GM12878 (cell line): ENCODE measurements around the gene IGF2R. TPM values are rescaled to one million over a fixed set of nuclear protein-coding genes. Genes with fewer than 3 reads are reported as not detected.

Experiments
- ATAC-seq: fragments of 200-7000 bp; cut with Tn5 transposase; 3 replicates; pipeline ENCODE4 v1.9.1; 2020; ENCODE audit warnings: mild to moderate bottlenecking, moderate library complexity
- BruUV-seq: library from RNA; stranded (reverse); fragments of 400-500 nt; replicated peaks from 2 replicates; lab custom pipeline; 2021; lab: Mats Ljungman, UMichigan
- CTCF ChIA-PET: fragments of 300-600 bp; sonication (Branson Sonifier 250); formaldehyde crosslinking; extraction: SDS; loops from one replicate; lab custom pipeline; 2021; ENCODE audit warnings: inconsistent platforms; lab: Yijun Ruan, JAX
- POLR2A ChIA-PET: fragments of 350-600 bp; formaldehyde crosslinking; extraction: SDS; loops from one replicate; lab custom pipeline; 2021; ENCODE audit warnings: inconsistent platforms; lab: Charles Lee
- RAD21 ChIA-PET: fragments of 300-600 bp; sonication (Branson Sonifier 250); formaldehyde crosslinking; loops from one replicate; lab custom pipeline; 2023; ENCODE audit warnings: antibody characterized with exemption; ENCODE audit not compliant: unreplicated experiment; lab: Charles Lee
- SMC1A ChIA-PET: fragments of 300-600 bp; sonication (Branson Sonifier 250); formaldehyde crosslinking; loops from one replicate; lab custom pipeline; 2023; ENCODE audit not compliant: unreplicated experiment, uncharacterized antibody; lab: Charles Lee
- DNase-seq: peaks from one replicate; pipeline ENCODE4 v3.0.0-alpha.2; 2011; ENCODE audit warnings: low read depth, low spot score
- FAIRE-seq: peaks from 3 replicates; lab custom pipeline; 2011; peaks lifted over from hg19 to GRCh38; lab: Jason Lieb, UNC
- H2AFZ ChIP-seq: 2 replicates; pipeline ENCODE4 v1.6.0; 2011; ENCODE audit warnings: low read depth, low read length, control low read depth; ENCODE audit not compliant: control insufficient read depth
- H3K27ac ChIP-seq: 2 replicates; pipeline ENCODE4 v1.5.1; 2011; ENCODE audit warnings: control low read depth; ENCODE audit not compliant: control insufficient read depth, insufficient read depth
- H3K27me3 ChIP-seq, 2 experiments: replicated peaks in 1 of 2; 2 replicates each; pipeline versions ENCODE4 v1.6.0 to v1.6.1; 2011; ENCODE audit warnings: low read length in 1 of 2; ENCODE audit not compliant: control insufficient read depth in 2 of 2, insufficient read depth in 2 of 2
- H3K36me3 ChIP-seq, 2 experiments: 2 replicates each; pipeline ENCODE4 v1.5.1; 2011; ENCODE audit warnings: low read length in 1 of 2; ENCODE audit not compliant: control insufficient read depth in 2 of 2, insufficient read depth in 2 of 2
- H3K4me1 ChIP-seq: 2 replicates; pipeline ENCODE4 v1.6.1; 2011; ENCODE audit warnings: mild to moderate bottlenecking, low read length, moderate library complexity, mixed read lengths; ENCODE audit not compliant: control insufficient read depth, insufficient read depth
- H3K4me2 ChIP-seq: 2 replicates; pipeline ENCODE4 v1.6.0; 2011; ENCODE audit warnings: control low read depth; ENCODE audit not compliant: control insufficient read depth, insufficient read depth
- H3K4me3 ChIP-seq: fragments of 200-600 bp; sonication (generic); 2 replicates; pipeline ENCODE4 v1.5.1; 2016
- H3K79me2 ChIP-seq: 2 replicates; pipeline ENCODE4 v1.6.0; 2011; ENCODE audit warnings: low read length; ENCODE audit not compliant: control insufficient read depth, insufficient read depth
- H3K9ac ChIP-seq: 2 replicates; pipeline ENCODE4 v1.8.0; 2011; ENCODE audit warnings: low read length, control low read depth, mixed read lengths; ENCODE audit not compliant: control insufficient read depth, insufficient read depth
- H3K9me3 ChIP-seq: replicated peaks from 3 replicates; pipeline ENCODE4 v1.5.1; 2011; ENCODE audit warnings: mild to moderate bottlenecking, low read length; ENCODE audit not compliant: control insufficient read depth, insufficient read depth
- H4K20me1 ChIP-seq: 2 replicates; pipeline ENCODE4 v1.6.0; 2011; ENCODE audit not compliant: control insufficient read depth, insufficient read depth
- ASH2L ChIP-seq: fragments of 300-600, 200-600 bp; sonication (generic); IDR thresholded peaks from 2 replicates; pipeline ENCODE4 v1.6.1; 2017; ENCODE audit warnings: low read depth, mild to moderate bottlenecking, borderline replicate concordance
- BCL3 ChIP-seq: IDR thresholded peaks from 2 replicates; pipeline ENCODE4 v1.6.1; 2011; ENCODE audit warnings: borderline replicate concordance, low read depth, mild to moderate bottlenecking, moderate library complexity, low read length; ENCODE audit not compliant: insufficient read depth, poor library complexity, severe bottlenecking
- CBX3 ChIP-seq: fragments of 200-600 bp; sonication (generic); IDR thresholded peaks from 2 replicates; pipeline ENCODE4 v1.6.1; 2016; ENCODE audit warnings: low read depth, borderline replicate concordance
- CBX5 ChIP-seq: sonication (generic); IDR thresholded peaks from 2 replicates; pipeline ENCODE4 v1.6.1; 2016; ENCODE audit warnings: low read depth, moderate library complexity, mild to moderate bottlenecking, inconsistent platforms
- CREB1 ChIP-seq: IDR thresholded peaks from 2 replicates; pipeline ENCODE4 v1.6.1; 2012; ENCODE audit warnings: low read depth, mild to moderate bottlenecking, inconsistent platforms
- CREM ChIP-seq: IDR thresholded peaks from 2 replicates; pipeline ENCODE4 v1.6.1; 2014; ENCODE audit warnings: antibody characterized with exemption, low read depth
- ELK1 ChIP-seq: IDR thresholded peaks from 2 replicates; pipeline ENCODE4 v1.6.1; 2012; ENCODE audit warnings: low read depth, low read length, improper control_type of control experiment
- ETV6 ChIP-seq, 2 experiments: fragments of 450-650 bp in 1 of 2; IDR thresholded peaks in 1 of 2; conservative IDR thresholded peaks in 1 of 2; 2 replicates each; pipeline ENCODE4 v1.6.1; 2014; ENCODE audit warnings: antibody characterized with exemption in 1 of 2, borderline replicate concordance in 1 of 2, low read depth in 1 of 2, mild to moderate bottlenecking in 1 of 2, moderate library complexity in 1 of 2
- MLLT1 ChIP-seq: fragments of 450-650 bp; IDR thresholded peaks from 2 replicates; pipeline ENCODE4 v1.6.1; 2016; ENCODE audit warnings: mild to moderate bottlenecking
- NFIC ChIP-seq: IDR thresholded peaks from 2 replicates; pipeline ENCODE4 v1.6.1; 2012; ENCODE audit warnings: low read depth, mild to moderate bottlenecking, inconsistent platforms, low read length, moderate library complexity
- PRDM15 ChIP-seq: fragments of 450-650 bp; formaldehyde crosslinking; IDR thresholded peaks from 2 replicates; pipeline ENCODE4 v1.4.0; 2020; ENCODE audit warnings: mild to moderate bottlenecking, moderate library complexity
- RUNX3 ChIP-seq: IDR thresholded peaks from 2 replicates; pipeline ENCODE4 v1.6.1; 2012; ENCODE audit warnings: low read length, inconsistent platforms
- SREBF2 ChIP-seq: IDR thresholded peaks from 2 replicates; pipeline ENCODE4 v1.6.1; 2012; ENCODE audit warnings: mild to moderate bottlenecking, low read length
- TBL1XR1 ChIP-seq: IDR thresholded peaks from 2 replicates; pipeline ENCODE4 v1.6.1; 2012; ENCODE audit warnings: low read depth, low read length, improper control_type of control experiment
- ZBED1 ChIP-seq: IDR thresholded peaks from 2 replicates; pipeline ENCODE4 v1.6.1; 2016; ENCODE audit warnings: borderline replicate concordance
- in situ Hi-C: fragments of 300-500 bp; cut with MboI; formaldehyde crosslinking; loops from 9 replicates; pipeline ENCODE4 v1.14.3; 2018; ENCODE audit warnings: mixed read lengths
- intact Hi-C: fragments of 100-400 bp; cut with micrococcal nuclease; formaldehyde crosslinking; loops from one replicate; pipeline ENCODE4 v1.14.2; 2022; ENCODE audit not compliant: unreplicated experiment
- polyA plus RNA-seq, 11 experiments: library from polyadenylated mRNA; depleted of rRNA in 4 of 11; unstranded in 6 of 11; stranded (reverse) in 5 of 11; fragments of >200 nt; fragmentation: Nextera tagmentation in 4 of 11; fragmentation: Illumina TruSeq in 1 of 11; extraction: Ambion mirVana in 4 of 11; extraction: Trizol in 1 of 11; gene quantifications; 1 replicate in 1 of 11; 2 replicates in 10 of 11; pipeline versions ENCODE4 v1.2.1 to v1.2.3, GENCODE V29; 2011 to 2016; ENCODE audit warnings: inconsistent platforms in 2 of 11, missing spikeins in 2 of 11, low read depth in 1 of 11
- total RNA-seq, 4 experiments: library from RNA; depleted of rRNA in 3 of 4; stranded (reverse); fragments of >200 nt in 3 of 4; fragmentation: Illumina TruSeq in 1 of 4; extraction: Trizol in 1 of 4; gene quantifications; 2 replicates each; pipeline versions ENCODE4 v1.2.1 to v1.2.3, GENCODE V29; 2013 to 2021

IGF2R gene
- total and polyA plus RNA-seq, 10 of the 15 experiments (the other 5 are each of a cell fraction or from before 2014, with no cell fraction given) = 1.00 to 40.1 (median 16.8) TPM

GRCh38 chr6:160110586-160111123, 141.8 kb downstream of the IGF2R start:
- SMC1A ChIA-PET = interaction anchor here (0.9 kb wide), 1 partner anchor 168 kb away, joined by 3 read pairs; no protein-coding TSS in a partner anchor
- H3K4me2 ChIP-seq = no peak overlapping the region
- FAIRE-seq = no peak
- no peaks in the 10 kb centered on the region for H3K4me1 ChIP-seq
- TF ChIP-seq PRDM15 (CRISPR knock-in tag) (no peak), SREBF2 (no peak), CBX3 (no peak), ZBED1 (no peak), MLLT1 (no peak), ASH2L (no peak), CREB1 (no peak), ELK1 (no peak), CBX5 (no peak), CREM (no peak), NFIC (no peak), BCL3 (no peak), TBL1XR1 (no peak), RUNX3 (no peak), ETV6 (conservative IDR thresholded peaks at IDR 0.05 in 1 of 2, IDR thresholded peaks at IDR 0.05 in 1 of 2; ENCODE audit: borderline replicate concordance in 1 of 2, low read depth in 1 of 2) (no peak)
- RAD21 ChIA-PET = no interaction called here
- ATAC-seq = no peak; the same call in 2 of the 3 replicates
- DNase-seq = no peak
- intact Hi-C loops (no loop called here), in situ Hi-C loops (no loop called here)
- POLR2A ChIA-PET = no interaction called here
- no TSS peak for BruUV-seq
- H3K9ac ChIP-seq = no peak overlapping the region
- H3K79me2 ChIP-seq = no peaks in the 10 kb centered on the region
- H2AFZ ChIP-seq = no peak overlapping the region
- CTCF ChIA-PET = no interaction called here
- no peaks in the 10 kb centered on the region for H4K20me1 ChIP-seq
- H3K27ac ChIP-seq = no peak overlapping the region
- no peak overlapping the region for H3K4me3 ChIP-seq
- H3K9me3 ChIP-seq = no peaks in the 10 kb centered on the region
- peaks cover 0 to 2% of the 10 kb centered on the region in 2 experiments for H3K36me3 ChIP-seq
- H3K27me3 ChIP-seq = no peaks in the 10 kb centered on the region
